ENCODE results near the gene SLC9A7.

SLC9A7 gene

DNA sequence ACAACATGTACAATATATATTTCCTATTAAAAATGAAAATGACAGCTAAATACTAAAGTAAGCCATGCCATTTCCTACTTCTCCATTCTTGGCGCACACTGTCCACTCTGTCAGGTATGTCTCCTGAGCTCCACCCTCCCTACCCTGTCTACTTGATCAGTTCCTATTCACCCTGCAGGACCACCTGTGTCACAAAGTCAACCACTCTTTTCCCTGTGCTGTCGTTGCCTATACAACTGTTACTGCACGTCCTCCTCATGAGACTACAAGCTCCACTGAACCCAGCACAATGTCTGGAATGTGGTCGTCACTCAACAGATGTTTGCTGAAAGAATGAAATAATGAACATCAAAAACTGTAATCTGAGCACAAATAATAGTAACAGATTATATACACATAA is 54.9 kb downstream of the SLC9A7 start:
- DNase-seq (ENCODE audit: low read depth): no peak

DNA sequence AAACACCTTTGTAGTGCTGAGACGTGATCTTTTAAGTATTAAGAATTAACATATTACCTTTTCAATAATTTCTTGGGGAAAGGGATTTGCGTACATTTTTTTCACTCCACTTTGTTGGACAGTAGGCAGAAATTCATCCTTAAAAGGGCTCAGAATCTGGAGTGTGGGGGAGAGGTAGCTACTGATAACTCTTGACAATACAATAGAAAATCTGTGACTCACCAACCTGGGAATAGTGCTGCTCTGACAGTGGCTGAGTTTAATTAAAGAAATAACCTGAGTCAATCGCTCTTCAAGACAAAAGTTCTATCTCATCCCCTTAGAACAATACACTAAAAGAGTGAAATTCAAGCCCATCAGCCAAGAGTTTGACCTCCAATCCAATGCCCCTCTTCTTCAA is 60.2 kb downstream of the SLC9A7 start:
- no peak for DNase-seq (ENCODE audit: low read depth)

DNA sequence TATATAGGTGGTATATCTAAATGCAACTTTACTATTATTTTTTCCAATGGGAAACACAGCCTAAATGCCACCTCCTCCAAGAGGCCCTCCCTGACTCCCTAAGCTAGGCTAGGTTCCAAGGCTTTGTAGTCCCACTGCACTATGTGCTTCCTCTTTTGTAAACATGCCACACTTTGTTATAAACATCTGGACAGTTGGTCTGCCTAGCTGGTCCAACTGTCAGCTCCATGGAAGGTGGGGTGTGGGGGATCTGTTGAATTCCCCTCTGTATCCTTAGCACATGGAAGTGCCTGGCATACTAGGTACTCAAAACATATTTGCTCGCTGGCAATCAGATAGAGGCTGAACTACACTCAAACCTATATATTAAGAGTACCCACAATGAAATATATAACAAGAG is 63.4 kb downstream of the SLC9A7 start:
- DNase-seq (ENCODE audit: low read depth): no peak

DNA sequence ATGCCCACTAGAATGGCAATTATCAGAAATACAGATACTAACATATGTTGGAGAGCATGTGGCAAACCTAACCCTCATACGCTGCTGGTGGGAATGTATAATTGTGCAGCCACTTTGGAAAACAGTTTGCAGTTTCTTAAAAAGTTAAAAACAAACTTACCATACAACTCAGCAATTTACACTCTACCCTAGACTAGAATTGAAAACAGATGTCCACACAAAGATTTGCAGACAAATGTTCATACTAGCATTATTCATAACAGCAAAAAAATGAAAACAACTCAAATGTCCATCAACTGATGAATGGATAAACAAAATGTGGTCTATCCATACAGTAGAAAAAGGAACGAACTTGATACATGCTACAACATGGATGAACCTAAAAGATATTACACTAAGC is 64.4 kb downstream of the SLC9A7 start:
- no peak for DNase-seq (ENCODE audit: low read depth)

DNA sequence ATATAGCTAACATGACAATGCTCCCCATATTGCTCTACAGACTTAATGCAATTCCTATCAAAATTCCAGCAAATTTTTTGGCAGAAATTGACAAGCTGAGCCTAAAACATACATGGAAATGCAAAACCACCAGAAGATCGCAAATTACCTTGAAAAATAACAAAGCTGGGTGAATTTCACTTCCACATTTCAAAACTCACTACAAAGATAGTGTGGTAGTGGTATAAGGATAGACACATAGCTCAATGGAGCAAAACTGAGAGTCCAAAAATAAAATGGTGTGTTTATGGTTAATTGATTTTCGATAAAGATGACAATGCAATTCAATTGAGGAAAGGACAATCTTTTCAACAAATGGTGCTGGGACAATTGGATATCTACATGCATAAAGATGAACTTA is 65.8 kb downstream of the SLC9A7 start:
- DNase-seq (ENCODE audit: low read depth): no peak

DNA sequence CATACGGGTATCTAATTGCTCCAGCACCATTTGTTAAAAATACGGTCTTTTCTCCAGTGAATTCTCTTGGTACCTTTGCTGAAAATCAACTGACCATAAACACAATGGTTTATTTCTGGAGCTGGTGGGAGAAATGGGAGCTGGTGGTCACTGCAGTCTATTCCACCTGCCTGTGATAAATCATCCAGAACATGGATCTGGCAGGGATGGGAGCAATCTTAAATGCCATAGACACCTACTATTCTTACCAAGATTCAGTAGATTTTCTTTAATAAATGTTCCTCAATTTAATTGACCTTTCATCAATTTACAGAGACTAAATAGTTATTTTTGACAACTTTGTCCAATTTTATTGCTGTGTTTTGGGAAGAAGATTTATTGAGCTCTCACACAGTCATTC is 68.1 kb downstream of the SLC9A7 start:
- DNase-seq (ENCODE audit: low read depth): no peak

DNA sequence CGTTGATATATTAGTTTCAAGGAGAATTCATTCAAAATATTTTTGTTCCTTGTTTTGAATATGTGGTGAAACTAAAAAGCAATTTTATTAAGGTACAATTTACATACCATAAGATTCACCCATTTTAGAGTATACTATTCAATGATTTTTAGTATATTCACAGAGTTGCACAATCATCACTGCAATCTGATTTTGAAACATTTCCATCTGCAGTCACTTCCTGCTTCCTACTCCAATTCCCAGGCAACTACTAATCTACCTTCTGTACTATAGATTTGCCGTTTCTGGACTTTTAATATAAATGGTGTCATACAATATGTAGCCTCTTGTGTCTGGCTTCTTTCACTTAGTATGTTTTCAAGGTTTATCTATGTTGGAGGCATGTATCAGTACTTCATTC is 71.3 kb downstream of the SLC9A7 start:
- peak; percentile 6 for DNase-seq (ENCODE audit: low read depth)

DNA sequence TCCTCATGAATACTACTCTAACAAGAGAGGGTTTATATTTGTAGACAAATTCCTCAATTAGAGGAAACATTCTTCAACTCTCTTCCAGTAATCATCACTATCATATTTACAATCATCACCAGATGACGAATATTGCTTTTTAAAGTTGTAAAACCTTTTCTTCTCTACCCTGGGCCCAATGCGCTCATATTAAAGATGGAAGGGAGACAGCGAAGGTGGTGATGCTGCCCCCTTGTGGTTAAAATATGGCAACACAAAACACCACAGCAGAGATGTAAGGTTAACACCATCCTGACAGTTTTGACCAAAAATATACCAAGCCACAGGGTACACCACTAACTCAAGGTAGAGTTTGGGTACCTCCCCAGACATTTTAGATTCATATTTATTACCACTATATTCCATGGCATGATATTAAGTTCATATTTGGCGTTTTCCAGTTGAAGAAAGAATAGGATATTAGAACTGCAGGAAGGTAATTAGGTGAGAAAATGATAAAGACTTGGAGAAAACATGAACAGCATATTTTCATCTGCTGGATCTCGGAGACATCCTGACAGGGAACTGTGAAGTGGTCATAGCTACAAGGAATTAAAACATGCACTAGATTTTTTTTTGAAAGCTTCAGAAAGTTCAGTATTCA is 72.8 kb downstream of the SLC9A7 start:
- peak; percentile 60 for DNase-seq (ENCODE audit: low read depth)

DNA sequence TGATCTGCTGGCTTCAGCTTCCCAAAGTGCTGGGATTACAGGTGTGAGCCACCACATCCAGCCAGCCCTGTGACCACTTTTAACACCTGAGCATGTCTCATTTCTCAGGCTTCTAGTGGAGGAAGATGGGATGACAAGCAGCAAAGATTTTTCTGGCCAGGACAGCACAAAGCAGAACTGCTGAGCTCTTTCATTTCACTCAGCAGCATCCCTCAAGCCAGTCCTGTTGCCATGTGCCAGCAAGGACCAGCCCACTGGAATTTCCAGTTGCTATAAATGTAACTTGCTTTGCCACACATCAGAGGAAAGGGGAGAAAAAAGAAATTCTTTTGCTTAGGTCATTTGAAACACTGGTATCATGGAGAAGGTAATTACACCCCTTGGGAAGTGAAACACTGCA is 75.9 kb downstream of the SLC9A7 start:
- peak; percentile 26 for DNase-seq (ENCODE audit: low read depth)

DNA sequence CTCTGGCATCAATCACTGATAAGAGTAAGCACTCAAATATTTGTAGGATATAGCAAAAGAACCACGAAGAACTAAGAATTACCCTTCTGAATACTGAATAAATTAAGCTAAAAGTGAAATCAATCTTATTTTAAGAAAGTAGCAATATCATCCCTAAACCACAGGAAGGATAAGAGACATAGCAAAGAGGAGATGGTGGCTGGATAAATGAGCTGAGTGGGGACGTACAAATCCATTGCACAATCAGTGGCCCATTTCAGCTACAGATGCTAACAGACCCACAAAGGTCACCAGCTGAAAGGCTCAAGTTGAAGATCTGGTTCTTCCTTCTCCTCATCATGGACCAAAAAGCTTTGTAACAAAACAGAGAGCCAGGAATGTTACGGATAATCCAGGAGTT is 77.1 kb downstream of the SLC9A7 start:
- peak; percentile 53 for DNase-seq (ENCODE audit: low read depth)

DNA sequence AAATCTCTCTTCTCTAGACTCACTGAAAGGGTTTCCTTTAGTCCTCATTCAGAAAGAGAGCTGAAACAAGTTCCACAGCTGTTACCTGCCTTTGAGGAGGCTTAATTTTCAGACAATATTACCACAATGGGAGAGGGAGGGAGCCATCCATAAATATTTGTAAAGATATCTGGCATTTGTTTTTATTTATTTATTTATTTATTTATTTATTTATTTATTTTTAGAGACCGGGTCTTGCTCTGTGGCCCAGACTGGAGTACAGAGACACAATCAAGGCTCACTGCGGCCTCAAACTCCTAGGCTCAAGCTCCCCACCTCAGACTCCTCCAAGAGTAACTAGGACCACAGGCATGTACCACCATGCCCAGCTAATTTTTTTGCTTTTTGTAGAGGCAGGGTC is 80.7 kb downstream of the SLC9A7 start:
- DNase-seq (ENCODE audit: low read depth): no peak

DNA sequence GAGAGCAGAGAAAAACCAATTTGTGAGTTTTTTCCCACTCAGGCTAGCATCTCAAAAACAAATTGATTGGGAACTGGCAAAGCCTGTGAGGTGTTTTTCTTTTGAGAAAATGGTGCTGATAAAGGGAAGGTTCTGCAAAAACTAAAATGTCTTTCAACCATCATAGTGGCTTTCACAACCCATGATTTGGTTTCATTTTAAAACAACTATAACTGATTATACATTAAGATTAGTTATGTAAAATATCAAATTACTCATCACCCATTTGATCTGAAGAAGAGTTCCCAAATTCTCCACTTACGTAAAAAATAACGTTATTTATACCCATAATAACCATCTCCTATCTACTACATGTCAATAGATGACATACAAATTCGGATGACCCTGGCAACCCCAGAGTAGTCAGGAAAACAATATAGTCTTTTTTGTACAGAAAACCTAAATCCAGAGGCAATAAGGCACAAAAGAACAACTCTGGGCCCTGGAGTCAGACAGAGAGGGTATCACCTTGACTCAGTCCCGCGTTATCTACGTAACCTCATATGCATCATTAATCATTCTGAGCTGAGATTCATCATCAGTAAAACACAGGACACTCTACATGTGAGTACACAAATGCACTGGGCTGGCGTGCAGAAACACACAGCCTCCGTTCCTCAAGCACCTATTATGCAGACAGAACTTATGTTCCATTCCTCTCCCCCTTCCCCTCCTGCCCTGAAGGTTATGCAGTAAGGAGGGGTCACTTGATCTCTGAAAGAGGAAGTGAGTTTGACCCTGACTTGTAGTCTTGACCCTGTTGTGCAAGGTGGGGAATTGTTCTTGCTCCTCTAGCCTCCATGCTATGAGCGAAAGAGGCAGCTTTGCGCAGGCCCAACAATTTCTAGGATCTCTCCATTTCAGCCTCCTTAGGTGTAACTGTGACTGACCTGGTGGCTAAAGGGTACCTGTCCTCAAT is 82.2 kb downstream of the SLC9A7 start:
- DNase-seq (ENCODE audit: low read depth): no peak

DNA sequence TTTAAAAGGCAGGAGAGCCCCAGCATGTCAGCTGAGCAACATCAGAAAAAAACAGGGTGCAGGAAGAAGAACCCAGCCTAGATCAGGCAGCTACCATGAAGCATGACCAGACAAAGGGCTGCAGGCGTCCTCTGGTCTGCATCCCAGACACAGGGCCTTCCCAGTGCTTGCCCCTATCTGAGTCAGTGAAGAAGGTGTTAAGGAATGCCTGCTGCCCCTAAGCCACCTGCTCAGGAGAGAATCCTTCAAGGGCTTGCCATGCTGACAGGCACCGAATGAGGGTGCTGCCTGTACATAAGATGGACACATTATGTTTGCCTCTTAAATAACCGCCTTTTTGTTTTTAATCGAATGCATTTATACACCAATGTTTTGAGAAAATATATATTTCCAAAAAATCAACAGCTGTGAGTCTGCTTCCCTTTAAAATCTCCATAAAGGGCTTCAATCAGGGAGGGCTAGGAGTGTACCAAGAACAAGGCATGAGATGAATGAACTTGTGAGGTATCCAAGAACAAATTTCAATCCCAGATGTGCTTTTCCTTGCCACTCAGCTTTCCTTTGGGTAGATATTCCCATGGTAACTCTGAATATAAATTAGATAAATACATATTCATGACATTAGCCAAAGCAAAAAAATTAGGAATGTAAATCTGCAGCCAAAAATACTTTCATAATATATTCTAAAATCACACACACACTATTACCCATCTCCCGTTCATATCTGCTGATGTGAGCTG is 85.1 kb downstream of the SLC9A7 start:
- DNase-seq (ENCODE audit: low read depth): no peak

DNA sequence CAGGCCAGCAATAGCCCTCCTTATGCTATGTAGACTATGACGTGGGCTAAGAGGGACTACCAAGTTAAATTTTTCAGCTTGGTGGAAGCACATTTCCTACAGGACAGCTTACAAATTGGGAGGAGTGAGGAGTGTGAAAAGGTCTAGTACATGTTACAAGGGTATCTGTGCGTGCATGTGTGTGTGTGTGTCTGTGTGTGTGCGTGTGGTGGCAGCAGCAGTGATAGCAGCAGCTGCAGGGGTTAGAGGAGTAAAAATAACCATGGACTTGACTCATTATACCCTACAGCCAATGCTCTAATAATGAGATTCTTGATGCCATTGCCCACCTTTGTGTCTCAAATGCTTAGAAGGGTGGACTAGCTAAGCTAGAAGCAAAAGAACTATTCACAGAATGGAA is 88.6 kb downstream of the SLC9A7 start:
- DNase-seq (ENCODE audit: low read depth): no peak

DNA sequence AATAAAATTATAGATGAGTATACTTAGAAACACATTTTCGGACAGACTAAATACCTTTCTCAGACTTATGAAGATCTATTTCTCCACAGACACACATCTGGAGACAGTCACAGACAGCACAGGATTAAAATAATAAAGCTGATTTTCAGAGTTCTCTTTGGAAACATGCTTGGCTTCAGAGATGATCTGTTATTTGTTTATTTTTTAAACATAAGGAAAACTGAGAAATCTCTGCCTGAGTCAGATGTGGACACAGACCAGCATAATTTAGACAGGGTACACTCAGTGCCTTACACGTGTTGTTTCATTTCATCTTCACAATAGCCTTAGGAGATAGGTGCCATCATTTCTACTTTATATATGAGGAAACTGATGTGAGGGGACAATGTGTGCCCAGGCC is 92.1 kb downstream of the SLC9A7 start:
- DNase-seq (ENCODE audit: low read depth): peak; percentile 16

DNA sequence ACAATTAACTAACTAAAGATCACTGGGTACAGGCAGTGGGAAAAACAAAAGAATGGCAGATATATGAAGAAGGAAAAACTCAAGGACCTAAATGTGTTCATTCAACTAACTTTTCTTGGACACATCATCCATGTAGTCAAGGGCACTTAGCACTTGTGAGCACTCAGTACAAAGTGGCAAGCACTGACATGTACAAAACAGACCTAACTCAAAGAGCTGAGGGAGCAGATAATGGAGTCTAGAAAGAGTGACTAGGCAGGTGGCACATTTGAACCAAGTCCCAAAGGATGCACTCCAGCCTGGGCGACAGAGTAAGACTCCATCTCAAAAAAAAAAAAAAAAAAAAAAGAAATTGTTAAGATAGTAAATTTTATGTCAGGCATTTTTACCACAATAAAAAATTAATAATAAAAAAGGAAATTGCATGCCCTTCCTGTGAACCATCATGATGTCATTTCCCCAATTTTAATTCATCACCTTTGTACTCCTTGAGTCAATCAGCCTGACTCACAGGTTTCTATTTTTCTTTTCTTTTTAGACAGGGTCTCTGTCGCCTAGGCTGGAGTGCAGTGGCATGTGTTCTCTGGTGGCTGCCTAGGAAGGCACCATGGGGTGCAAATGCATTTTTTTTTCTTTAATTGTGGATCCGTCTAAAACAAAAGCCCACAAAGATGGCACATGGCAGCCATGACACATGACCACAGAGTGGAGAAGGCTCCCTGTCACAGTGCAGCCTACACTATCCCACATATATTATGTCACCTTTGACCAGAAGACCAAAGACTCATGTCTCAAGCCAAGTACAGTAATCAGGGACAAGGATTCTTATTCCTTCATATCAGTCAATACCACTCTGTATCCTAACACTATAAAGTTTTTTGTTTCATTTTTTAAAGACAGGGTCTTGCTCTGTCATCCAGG is 93.4 kb downstream of the SLC9A7 start:
- DNase-seq (ENCODE audit: low read depth): peak; percentile 14

DNA sequence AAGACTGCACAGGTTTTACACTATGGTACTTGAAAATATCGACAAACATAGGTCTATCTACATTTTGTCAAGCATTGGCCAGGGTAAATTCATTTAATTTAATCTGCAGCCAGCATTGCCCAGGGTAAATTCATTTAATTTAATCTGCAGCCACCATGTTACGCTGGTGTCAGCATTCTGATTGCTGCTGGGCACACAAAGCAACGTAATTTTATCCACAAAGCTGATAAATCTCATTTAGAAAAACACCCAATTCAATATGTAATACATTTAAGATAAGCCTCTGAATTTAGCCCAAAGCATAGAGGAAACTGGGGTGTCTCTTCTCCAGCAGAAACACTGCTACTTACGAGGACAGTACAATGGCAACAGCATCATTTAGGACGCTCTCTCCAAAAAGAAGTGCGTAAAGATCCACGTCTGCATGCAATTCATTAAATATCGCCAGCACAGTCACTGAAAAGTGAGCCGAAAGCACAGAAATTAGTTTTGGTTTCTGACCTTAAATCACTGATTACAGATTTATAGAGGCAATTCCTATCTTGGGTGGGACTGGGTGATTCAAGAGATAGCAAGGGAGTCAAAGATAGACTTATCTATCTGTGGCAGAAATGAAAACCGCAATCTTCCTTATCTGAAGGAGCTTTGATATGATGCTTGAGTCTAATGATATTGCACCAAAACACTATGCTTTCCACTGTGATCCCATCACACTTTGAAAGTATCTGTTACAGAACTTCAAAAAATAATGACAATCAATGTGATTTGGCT is 96.5 kb downstream of the SLC9A7 start:
- DNase-seq (ENCODE audit: low read depth): no peak

DNA sequence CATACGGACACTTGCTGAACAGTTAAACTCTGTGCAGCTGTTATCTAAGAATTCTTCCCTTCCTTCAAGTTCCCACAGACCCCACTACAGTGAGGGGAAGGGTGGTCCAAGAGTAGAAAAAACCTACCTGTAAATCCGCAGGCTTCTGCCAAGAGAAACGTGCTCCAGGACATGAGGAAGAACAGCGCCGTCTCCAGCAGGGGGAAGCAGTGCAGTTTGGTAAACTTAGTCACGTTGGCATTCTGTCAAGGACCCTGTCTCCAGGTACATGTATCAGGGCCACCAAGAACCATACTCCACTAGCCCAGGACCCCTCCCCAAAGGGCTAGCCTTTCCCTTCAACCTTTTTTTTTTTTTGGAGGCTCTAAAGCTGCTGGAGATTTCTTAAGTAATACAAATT is 105.4 kb downstream of the SLC9A7 start:
- no peak for DNase-seq (ENCODE audit: low read depth)

DNA sequence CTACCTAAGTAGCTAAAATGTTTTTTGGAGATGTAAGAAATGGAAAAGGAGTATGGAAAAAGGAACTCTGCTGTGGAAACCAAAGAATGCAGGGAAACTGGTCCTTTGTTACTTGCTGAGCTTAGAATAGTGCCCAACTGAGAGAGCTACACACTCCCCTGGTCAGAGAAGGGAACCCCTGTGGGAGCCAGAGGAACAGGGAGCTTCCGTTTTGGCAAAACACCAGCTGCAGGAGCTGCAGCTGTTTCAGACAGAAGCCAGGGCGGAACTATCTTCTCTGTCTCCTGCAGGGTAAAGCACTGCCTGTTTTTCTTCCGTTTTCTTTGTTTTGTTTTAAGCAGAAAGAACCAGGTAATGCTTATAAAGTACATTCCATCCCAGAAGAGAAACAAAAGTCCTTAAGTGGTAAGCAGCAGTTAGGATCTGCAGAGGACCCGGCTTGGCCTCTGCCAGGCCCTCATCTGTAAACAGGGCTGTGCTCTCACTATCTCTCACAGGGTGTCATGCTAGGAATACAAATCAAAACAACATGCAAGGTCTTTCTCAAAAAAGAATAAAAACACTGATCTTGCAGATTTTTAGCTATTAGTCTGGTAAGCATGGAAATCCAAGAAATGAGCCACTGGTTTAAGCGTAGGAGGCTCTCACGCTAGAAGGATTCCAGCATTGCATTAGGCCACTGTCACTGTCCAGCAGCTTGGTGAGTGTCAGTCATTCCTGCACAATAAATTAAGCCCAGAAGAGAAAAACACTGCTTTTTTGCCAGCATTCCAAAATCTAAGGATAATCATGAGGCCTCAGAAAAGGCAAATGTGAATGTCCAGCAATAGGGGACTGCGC is 109.3 kb downstream of the SLC9A7 start:
- DNase-seq (ENCODE audit: low read depth): peak; percentile 41

DNA sequence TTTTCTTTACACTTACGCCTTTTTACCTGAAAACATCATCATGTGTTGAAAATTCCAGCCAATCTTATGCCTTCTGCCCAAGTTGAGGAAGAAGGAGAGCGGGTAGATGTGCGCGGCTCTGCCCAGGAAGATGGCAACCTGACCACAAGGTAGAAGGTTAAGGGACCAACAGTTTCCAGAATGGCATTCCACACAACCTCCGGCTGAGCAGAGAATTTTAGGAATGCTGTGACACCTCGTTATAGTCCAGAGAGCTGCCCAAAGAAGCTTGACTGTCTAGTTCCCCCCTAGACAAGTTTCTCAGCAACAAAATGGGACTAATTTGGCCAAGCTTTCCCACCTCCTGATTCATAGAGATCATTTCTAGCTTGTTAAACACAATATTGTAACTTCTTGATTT is 110.3 kb downstream of the SLC9A7 start:
- DNase-seq (ENCODE audit: low read depth): no peak

All from EH (cell line).